HG03039 (cell line): ENCODE measurements around the gene C1orf226.

Experiments used
- ATAC-seq: cut with Tn5 transposase; IDR thresholded peaks from one replicate; pipeline ENCODE4 v1.9.1; 2021; ENCODE audit warnings: mild to moderate bottlenecking, moderate library complexity; ENCODE audit not compliant: unreplicated experiment

C1orf226 gene

DNA sequence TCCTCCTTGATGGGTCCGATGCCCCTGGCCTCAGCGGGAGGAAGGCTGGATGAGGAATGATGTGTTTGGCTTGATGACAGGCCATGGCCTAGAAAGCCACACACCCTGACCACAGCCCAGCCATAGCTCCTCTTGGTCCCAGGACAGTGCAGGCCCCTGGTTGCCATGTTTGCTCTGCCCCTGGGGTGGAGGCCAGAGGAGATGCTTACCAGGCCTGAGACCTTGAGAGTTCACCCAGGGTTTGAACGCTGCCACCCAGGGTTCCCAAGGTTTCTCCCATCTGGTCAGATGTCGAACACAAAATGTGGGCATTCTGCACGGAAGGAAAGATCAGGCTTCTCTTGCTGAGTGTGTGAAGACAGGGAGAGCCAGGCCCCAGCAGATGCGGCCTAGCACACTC lies 2.6 kb downstream of the C1orf226 start:
- no peak for ATAC-seq

GRCh38 chr1:162384601-162385279 lies 3.2 kb downstream of the C1orf226 start:
- no peak for ATAC-seq

DNA sequence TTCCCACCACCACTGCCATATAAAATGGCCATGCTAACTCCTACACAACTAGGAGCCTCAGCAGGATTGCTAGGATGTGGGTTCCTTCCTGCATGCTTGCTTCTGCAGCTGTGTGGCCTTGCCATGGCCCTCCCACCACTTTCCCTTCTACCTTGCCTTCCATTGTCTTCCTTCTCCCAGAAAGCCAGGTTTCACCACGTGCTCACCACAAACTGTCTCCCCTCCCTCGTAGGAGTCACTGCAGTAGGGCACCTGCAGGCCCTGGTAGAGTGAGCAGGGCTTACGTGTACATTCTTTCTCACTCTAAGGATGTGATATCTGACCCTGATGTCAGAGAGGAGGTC lies 3.7 kb downstream of the C1orf226 start:
- no peak for ATAC-seq

DNA sequence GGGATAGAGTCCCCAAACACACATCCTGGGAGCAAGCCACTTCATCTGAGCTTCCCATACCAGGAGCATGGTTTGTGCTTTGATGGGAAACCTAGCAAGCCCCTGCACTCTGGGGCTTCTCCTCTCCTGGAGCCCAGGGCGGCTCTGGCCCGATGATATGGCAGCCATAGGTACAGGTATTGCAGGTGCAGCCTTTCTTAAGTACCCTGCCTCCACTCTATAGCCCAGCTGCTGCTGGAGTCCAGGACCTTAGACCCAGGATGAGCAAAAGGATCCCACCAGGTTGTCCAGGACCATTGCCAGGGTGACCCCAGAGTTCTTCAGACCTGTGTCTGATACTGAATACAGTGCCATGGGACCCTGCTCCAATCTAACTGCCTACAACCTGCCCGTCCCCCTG lies 4.2 kb downstream of the C1orf226 start:
- no peak for ATAC-seq

DNA sequence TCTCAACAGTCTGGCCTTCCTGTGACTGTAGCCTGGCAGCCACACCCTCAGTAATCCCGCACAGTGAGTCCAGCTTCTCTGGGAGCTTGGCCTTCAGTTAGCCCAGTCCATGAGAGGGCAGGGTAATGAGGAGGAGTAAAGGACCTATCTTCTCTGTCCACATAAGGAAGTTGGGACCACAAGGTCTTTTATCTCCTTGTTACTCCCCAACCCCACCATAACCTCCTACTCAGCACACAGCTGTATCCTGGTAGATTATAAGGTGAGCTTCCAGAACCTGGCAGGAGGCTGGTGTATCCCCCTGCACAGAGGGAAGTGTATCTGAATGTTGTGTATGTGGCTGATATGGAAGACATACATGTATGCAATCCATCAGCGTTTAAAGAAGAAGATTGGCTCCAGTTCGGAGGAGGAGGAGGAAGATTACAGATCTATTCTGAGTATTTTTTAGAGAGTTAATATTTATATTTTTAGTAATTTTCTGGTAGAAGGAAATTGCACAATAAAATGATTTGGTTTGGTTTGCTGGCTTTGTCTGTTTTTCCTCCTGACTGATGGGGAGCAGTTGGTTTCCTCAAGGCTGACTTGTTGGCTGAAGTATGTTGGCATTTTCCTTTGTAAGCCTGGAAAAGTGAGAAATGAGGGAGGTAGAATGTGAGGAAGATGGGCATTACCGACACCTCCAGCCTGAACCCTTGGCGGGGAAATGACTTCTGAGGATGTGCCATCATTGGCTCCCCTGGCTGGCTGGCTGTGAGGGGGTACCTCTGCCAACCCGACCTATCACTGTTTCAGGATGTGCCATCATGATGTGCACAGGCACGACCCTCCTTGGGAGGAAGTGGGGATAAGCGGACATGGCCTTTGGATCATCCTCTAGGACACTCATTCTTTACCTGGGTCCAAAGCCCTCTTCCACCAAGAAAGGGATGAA lies 5.0 kb downstream of the C1orf226 start:
- ATAC-seq, result no peak

DNA sequence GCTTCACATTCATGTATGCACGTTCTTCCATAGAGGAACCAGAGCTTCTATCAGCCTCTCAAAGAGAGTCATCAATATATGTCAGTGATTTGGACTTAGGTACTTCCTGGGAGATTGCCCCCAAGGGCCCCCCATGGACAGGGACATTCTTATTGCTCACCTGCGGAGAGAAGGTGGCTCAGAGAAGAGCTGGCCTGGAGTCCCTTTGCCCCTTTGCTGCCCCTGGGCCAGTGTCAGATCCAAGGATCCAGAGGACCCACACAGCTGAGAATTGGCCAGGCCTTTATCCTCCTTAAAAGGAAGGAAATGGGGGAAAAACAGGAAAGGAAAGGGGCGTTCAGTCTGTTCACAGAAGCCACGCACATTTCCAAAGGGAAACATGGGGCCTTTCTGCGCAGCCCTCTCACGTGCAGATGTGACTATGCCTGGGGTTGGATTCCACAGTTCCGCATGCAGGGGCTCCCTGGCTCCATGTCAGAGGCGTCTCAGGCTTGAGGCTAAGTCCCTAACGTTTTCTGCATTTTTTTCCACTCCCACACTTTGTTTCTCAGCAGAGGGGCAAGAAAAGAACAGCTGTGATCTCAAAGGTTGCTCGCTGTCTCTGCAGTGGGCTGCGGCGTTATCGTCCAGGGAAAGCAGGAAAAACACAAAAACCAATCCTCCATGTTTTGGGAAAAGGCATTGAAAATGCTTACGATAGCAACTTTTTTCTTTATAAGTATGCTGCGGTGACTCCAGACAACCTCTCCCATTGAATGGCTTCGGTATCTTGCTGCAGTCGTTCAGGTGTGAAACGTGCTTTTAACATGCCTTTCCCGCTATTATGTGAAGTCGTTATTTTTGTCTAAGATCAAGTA lies 5.9 kb downstream of the C1orf226 start:
- ATAC-seq, result no peak

DNA sequence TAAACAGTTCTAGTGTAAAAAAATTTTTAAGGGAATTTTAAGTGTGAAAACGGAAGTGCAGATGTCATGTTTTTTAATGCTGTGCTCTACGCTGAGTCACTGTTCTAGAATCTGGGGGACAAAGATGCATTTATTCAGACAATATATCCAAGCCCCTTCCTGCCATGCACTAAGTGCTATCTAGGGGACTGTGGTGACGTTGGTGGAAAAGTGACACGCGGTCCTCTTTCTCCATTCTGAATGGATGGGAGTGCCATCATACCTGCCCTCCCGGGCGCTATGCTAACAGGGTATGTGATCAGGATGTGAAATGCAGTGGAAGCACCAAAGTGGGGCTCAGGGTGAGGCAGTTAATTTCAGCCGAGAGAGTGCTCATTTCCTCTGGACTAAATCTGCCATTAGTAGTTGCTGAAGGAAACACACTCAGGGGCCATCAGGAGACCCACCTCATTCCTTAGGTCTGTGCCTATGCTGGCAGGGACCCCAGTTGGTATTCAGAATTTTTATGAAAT lies 6.6 kb downstream of the C1orf226 start:
- no peak for ATAC-seq

GRCh38 chr1:162388615-162389014 lies 7.1 kb downstream of the C1orf226 start:
- no peak for ATAC-seq

DNA sequence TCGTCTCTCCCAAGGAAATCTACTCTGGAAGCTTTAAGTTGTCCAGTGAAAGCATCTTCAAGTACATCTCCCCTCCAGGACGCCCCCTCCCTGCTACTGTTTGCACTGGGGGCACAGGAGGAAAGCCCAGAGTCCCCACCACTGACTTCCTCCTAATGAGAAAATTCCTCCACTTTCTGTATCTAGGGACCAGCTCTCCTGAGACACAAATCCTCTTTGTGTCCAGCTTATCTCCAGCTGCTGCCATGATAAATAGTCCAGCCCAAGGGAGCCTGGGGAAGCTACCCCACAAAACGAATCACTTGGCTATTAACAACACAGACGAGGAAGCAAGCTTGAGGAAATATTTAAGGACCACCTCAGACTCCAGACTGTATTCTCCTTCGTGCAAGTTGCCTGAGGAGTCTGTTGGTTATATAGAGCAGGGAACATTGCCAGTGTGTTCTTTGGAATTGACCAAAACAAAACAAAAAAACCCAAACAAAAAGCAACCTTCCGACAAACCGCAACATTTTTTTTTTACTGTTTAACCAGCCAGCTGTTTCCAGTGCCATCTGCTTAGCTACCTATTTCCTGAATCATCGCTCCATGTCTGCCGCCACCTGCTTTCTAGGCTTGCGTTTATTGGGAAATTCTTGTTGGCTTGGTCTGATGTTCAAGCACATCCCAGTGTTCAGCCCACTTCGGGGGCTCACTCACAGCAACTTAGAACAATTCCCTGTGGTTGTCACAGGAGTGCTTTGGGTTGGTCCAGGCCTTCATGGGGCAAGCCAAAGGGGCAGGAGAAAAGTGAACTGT lies 7.7 kb downstream of the C1orf226 start:
- ATAC-seq, result no peak

DNA sequence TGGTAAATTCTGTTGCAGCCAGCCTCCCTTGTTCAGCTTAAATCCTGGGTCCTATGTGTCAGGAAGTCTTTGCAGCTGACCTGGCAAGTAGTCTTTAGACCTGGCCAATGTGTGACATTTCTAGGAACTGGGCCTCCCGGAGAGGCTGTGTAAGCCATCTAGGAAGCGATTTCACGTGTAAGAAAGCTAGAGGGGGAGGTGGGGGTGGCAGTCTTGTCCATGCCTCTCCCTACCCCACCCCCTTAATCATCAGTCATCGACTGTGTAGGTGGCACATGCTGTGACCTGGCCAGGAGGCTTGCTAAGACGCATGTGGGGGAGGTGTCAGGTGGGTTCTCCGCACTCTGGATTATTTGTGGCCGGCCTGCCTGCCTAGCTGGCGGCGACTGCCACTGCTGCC lies 8.4 kb downstream of the C1orf226 start:
- ATAC-seq, result no peak

DNA sequence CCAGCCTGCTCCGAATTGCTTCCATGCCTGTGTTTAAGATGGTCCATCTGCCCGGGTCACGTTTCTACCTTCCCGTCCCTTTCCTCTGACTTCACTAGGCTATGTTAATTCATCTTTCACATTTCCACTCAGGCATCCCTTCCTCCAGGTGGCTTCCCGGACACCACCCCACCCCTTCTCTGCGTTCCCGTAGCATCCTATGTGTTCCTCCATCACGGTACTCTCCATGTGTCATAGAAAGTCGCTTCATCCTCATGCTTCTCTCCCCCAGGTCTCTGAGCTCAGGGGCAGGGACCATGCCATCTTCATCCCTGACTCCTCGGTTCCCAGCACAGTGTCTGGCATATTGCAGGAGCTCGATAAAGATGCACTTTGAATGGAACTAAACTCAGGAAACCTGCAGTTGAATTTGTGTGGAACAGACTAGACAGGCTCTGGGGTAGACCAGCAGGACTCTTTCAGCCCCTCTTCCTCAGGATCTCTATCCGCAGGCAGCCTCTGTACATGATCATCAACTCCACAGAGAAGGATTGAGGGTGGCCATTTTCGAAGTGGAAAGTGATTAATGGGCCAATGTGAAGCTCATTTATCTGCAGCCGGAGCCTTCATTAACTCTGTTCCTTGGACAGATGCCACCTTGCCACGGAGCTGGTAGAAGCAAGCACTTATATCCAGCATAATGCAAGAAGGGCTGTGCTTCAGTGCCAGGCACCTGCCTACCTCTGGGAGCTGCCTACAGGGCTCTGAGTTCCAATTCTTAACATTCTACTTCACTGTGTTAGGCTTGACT lies 9.1 kb downstream of the C1orf226 start:
- ATAC-seq, result no peak

GRCh38 chr1:162391790-162392563 lies 10.4 kb downstream of the C1orf226 start:
- ATAC-seq, result no peak

- no peak for ATAC-seq
Measured at GRCh38 chr1:162396201-162396906, 14.8 kb downstream of the C1orf226 start.

GRCh38 chr1:162397039-162397448 lies 15.5 kb downstream of the C1orf226 start:
- no peak for ATAC-seq

GRCh38 chr1:162397943-162398560 lies 16.5 kb downstream of the C1orf226 start:
- ATAC-seq, result no peak

GRCh38 chr1:162398999-162399580 lies 17.6 kb downstream of the C1orf226 start:
- no peak for ATAC-seq

GRCh38 chr1:162400790-162401355 lies 19.3 kb downstream of the C1orf226 start:
- no peak for ATAC-seq
